ENCODE data around the gene IRAK2. TPM values are rescaled to one million over a fixed set of nuclear protein-coding genes. Genes with fewer than 3 reads are reported as not detected.
A peak's percentile ranks its signal among the peaks of the same experiment; 100 is the strongest.
"Not testable (repeated sequence)": the region's sequence is repeated elsewhere in the genome, so short reads cannot be mapped to it uniquely, and the experiment has no call there.

IRAK2 gene
- total and polyA plus RNA-seq, 12 donors = 0.73 to 3.6 (median 1.3) TPM

DNA sequence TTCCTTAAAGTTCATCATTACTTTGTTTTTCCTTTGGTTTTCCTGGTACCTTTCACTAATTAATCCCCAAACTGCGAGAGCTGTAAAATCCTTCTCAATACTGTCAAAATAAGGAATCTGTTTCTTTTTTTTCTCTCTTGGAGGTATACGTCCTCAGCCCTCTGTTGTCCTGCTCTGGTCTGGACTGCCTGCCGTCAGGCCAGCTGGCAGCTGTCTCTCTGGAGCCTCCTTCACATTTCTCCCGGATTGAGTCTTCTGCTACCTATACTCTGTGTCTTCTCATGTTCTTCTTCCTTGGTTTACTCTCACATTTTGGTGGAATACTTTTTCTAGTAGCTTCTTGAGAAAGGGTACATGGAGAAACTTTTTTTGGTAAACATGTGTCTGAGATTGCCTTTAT lies 97.3 kb downstream of the IRAK2 start:
- ATAC-seq = no peak
- Histone ChIP-seq H3K27ac (no peak overlapping the region), H3K27me3 (no peaks in the 10 kb centered on the region), H3K36me3 (peaks cover 0 to 90% (median 11%) of the 10 kb centered on the region in 9 donors), H3K4me3 (no peak overlapping the region), H3K9me3 (no peaks in the 10 kb centered on the region), H3K4me1 (peaks cover 0 to 24% (median 15%) of the 10 kb centered on the region in 9 donors)
- TF ChIP-seq, protein P1, sequence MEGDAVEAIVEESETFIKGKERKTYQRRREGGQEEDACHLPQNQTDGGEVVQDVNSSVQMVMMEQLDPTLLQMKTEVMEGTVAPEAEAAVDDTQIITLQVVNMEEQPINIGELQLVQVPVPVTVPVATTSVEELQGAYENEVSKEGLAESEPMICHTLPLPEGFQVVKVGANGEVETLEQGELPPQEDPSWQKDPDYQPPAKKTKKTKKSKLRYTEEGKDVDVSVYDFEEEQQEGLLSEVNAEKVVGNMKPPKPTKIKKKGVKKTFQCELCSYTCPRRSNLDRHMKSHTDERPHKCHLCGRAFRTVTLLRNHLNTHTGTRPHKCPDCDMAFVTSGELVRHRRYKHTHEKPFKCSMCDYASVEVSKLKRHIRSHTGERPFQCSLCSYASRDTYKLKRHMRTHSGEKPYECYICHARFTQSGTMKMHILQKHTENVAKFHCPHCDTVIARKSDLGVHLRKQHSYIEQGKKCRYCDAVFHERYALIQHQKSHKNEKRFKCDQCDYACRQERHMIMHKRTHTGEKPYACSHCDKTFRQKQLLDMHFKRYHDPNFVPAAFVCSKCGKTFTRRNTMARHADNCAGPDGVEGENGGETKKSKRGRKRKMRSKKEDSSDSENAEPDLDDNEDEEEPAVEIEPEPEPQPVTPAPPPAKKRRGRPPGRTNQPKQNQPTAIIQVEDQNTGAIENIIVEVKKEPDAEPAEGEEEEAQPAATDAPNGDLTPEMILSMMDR (IDR thresholded peaks at IDR 0.05) = no peak
- WGBS, 2 donors = 56 to 60% methylated on average over 4 of the region's 4 CpGs
- DNase-seq = no peak
- intact Hi-C loops (cut with DNase I) = no loop called here

DNA sequence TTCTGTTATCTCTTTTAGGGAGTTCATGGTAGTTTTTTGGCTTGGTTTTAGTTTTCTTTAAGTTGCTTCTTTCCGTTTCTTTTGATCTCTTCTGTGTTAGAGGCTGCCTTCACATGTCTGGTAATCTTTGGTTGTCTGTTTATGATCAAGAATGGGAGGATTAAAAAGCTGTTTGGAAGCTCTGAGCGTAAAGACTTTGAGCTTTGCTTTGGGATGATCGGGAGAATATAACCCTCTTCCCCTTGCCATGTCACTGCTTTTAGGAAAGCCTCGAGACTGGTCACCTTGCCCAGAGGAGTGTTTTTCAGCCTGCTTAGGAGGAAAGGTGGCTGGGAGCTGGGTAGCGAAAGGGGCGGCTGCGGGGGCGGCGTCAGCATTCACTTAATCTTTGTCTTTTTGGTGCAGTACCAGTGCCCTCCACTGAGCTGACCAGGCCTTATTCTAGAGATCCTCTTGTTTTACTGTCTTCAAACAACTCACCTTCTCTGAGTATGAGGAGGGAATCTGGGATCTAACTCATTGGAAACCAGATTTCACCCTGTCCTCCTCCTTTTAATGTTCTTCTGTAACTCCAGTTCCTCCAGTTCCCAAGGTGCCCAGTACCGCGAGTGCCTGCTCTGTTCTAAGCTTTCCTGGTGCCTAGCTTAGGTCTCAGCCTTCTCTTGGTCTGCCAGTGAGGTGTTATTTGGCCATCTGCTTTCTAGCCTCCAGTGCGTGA lies 99.1 kb downstream of the IRAK2 start:
- Histone ChIP-seq H3K27ac (peak overlapping the region in 1 of 10 donors; percentile 0), H3K27me3 (no peaks in the 10 kb centered on the region), H3K4me1 (peaks cover 0 to 39% (median 24%) of the 10 kb centered on the region in 9 donors), H3K4me3 (no peak overlapping the region), H3K36me3 (peaks cover 0 to 94% (median 11%) of the 10 kb centered on the region in 9 donors), H3K9me3 (no peaks in the 10 kb centered on the region)
- DNase-seq = peak in 1 of 2 donors; percentile 28
- WGBS, 2 donors = 63 to 67% methylated on average over 12 of the region's 12 CpGs
- intact Hi-C loops (cut with DNase I) = no loop called here
- ATAC-seq = peak in 5 of 8 donors; percentile 62 to 80 (median 65)
- TF ChIP-seq, protein P1 (IDR thresholded peaks at IDR 0.05) = peak in 8 of 9 donors; percentile 16 to 53 (median 38)

DNA sequence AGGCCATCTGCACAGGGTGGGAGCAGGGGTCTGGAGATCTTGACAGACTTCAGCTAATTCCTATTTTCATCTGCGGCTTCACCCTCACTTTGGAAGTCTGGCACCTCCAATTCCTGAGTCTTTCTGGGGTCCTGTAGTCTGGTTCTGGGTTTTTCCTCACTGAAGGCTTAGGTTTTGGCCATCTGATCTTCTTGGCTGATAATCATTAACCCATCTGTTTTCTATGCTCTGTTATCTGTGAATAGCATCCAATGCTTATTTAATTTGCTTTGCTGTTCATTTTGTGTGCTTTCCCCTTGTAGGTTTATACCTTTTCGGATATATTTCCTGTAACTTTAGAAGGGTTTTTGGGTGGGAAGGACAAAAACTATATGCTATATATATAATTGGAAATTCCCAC lies 101.1 kb downstream of the IRAK2 start:
- Histone ChIP-seq H3K4me1 (peaks cover 0 to 43% (median 24%) of the 10 kb centered on the region in 9 donors), H3K36me3 (peaks cover 0 to 94% (median 9%) of the 10 kb centered on the region in 9 donors), H3K27ac (no peak overlapping the region), H3K27me3 (no peaks in the 10 kb centered on the region), H3K4me3 (no peak overlapping the region), H3K9me3 (no peaks in the 10 kb centered on the region)
- TF ChIP-seq, protein P1 (IDR thresholded peaks at IDR 0.05) = no peak
- no peak for DNase-seq
- 97 to 98% methylated on average over 2 of the region's 2 CpGs for WGBS, 2 donors
- intact Hi-C loops (cut with DNase I) = no loop called here
- no peak for ATAC-seq

DNA sequence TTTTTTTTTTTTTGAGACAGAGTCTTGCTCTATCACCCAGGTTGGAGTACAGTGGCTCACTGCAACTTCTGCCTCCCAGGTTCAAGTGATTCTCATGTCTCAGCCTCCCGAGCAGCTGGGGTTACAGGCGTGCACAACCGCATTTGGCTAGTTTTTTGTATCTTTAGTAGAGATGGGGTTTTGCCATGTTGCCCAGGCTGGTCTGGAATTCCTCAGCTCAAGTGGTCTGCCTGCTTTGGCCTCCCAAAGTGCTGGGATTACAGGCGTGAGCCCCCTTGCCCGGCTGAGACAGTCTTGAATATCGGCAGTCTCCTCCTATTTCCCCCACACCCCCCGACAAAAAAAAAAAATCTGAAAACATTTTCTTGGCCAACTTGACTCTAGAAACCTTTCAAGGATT lies 102.2 kb downstream of the IRAK2 start:
- 80 to 91% methylated on average over 7 of the region's 7 CpGs for WGBS, 2 donors
- H3K27ac ChIP-seq, ATAC-seq: not testable (repeated sequence)

GRCh38 chr3:10268116-10268515 lies 103.4 kb downstream of the IRAK2 start:
- H3K4me1 ChIP-seq = peaks cover 0 to 50% (median 19%) of the 10 kb centered on the region in 9 donors
- no peak overlapping the region for H3K4me3 ChIP-seq
- H3K36me3 ChIP-seq = peaks cover 0 to 94% (median 23%) of the 10 kb centered on the region in 9 donors
- no peaks in the 10 kb centered on the region for H3K27me3 ChIP-seq
- DNase-seq (no peak), ATAC-seq (no peak)
- H3K27ac ChIP-seq = no peak overlapping the region
- intact Hi-C loops (cut with DNase I) = no loop called here
- no peaks in the 10 kb centered on the region for H3K9me3 ChIP-seq
- TF ChIP-seq, protein P1 (IDR thresholded peaks at IDR 0.05) = no peak

More for the DNA sequence above, 102.2 kb downstream of the IRAK2 start:
- DNase-seq; H3K4me3 ChIP-seq; intact Hi-C loops (cut with DNase I); H3K27me3 ChIP-seq; H3K9me3 ChIP-seq: not testable (repeated sequence)
- H3K36me3 ChIP-seq = peaks cover 0 to 94% (median 13%) of the 10 kb centered on the region in 9 donors
- peaks cover 0 to 43% (median 18%) of the 10 kb centered on the region in 9 donors for H3K4me1 ChIP-seq

All from heart right ventricle (tissue), 16 donors.